Bronchial epithelial cell (primary cell): ENCODE results near the gene DDX11. TPM values are rescaled to one million over a fixed set of nuclear protein-coding genes. Genes with fewer than 3 reads are reported as not detected.
A peak's percentile ranks its signal among the peaks of the same experiment; 100 is the strongest.
"Not testable (repeated sequence)": the region's sequence is repeated elsewhere in the genome, so short reads cannot be mapped to it uniquely, and the experiment has no call there.

Experiments used
- DNase-seq: peaks from one replicate; pipeline ENCODE4 v3.0.0-alpha.2; 2010; ENCODE audit warnings: low read depth
- FAIRE-seq: peaks from 2 replicates; lab custom pipeline; 2011; peaks lifted over from hg19 to GRCh38; lab: Jason Lieb, UNC
- H3K27me3 ChIP-seq: 2 replicates; pipeline ENCODE4 v1.5.1; 2011; ENCODE audit warnings: low read length; ENCODE audit not compliant: control insufficient read depth, insufficient read depth
- H3K36me3 ChIP-seq: 2 replicates; pipeline ENCODE4 v1.5.1; 2011; ENCODE audit warnings: low read length; ENCODE audit not compliant: control insufficient read depth, insufficient read depth
- H3K4me3 ChIP-seq: 2 replicates; pipeline ENCODE4 v1.5.1; 2011; ENCODE audit warnings: mild to moderate bottlenecking, low read depth, low read length, control low read depth
- total RNA-seq: library from RNA; depleted of rRNA; stranded (reverse); fragments of >200 nt; gene quantifications from 2 replicates; pipeline ENCODE4 v1.2.1, GENCODE V29; 2014
- TF ChIP-seq, protein P1 (sequence below): IDR thresholded peaks from 2 replicates; pipeline ENCODE4 v1.5.1; 2011; ENCODE audit warnings: mild to moderate bottlenecking, moderate library complexity, low read length, control low read depth, inconsistent platforms; ENCODE audit not compliant: insufficient read depth, severe bottlenecking

Gene DDX11
- total RNA-seq, 1 donor from 2014 or later, result 17.1 TPM

DNA sequence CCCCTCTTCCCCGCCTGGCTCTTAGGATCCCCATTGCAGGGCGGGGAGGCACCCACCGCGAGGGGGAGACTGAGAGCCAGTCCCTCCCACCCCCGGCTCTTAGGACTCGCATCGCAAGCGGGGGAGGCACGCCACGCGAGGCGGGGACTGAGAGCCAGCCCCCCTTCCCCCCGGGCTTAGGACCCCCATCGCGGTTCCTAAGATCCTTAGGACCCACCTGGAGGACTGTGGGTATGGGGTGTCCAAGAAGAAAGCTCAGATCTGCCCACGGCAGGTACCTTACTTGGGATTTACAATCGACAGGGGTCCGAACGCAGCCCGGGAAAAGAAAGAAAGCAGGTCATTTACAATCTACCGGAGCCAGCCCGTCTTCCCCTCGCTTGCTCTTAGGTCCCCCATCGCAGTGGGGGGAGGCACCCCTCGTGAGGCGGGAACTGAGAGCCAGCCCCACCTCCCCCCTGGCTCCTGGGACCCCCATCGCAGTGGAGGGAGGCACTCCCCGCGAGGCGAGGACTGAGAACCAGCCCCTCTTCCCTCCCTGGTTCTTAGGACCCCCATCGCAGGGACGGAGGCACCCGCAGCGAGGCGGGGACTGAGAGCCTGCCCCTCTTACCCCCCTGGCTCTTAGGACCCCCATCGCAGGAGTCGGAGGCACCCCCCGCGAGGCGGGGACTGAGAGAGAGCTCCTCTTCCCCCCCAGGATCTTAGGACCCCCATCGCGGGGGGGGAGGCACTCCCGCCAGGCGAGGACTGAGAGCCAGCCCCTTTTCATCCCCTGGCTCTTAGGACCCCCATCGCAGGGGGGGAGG, 43.7 kb downstream of the DDX11 start:
- FAIRE-seq, result no peak
- peak; percentile 31 for DNase-seq
- H3K27me3 ChIP-seq, result peaks cover 17% of the 10 kb centered on the region
- H3K4me3 ChIP-seq, result peak overlapping the region; percentile 35
- H3K36me3 ChIP-seq, result no peaks in the 10 kb centered on the region
- TF ChIP-seq, protein P1, sequence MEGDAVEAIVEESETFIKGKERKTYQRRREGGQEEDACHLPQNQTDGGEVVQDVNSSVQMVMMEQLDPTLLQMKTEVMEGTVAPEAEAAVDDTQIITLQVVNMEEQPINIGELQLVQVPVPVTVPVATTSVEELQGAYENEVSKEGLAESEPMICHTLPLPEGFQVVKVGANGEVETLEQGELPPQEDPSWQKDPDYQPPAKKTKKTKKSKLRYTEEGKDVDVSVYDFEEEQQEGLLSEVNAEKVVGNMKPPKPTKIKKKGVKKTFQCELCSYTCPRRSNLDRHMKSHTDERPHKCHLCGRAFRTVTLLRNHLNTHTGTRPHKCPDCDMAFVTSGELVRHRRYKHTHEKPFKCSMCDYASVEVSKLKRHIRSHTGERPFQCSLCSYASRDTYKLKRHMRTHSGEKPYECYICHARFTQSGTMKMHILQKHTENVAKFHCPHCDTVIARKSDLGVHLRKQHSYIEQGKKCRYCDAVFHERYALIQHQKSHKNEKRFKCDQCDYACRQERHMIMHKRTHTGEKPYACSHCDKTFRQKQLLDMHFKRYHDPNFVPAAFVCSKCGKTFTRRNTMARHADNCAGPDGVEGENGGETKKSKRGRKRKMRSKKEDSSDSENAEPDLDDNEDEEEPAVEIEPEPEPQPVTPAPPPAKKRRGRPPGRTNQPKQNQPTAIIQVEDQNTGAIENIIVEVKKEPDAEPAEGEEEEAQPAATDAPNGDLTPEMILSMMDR, result peak; percentile 82

DNA sequence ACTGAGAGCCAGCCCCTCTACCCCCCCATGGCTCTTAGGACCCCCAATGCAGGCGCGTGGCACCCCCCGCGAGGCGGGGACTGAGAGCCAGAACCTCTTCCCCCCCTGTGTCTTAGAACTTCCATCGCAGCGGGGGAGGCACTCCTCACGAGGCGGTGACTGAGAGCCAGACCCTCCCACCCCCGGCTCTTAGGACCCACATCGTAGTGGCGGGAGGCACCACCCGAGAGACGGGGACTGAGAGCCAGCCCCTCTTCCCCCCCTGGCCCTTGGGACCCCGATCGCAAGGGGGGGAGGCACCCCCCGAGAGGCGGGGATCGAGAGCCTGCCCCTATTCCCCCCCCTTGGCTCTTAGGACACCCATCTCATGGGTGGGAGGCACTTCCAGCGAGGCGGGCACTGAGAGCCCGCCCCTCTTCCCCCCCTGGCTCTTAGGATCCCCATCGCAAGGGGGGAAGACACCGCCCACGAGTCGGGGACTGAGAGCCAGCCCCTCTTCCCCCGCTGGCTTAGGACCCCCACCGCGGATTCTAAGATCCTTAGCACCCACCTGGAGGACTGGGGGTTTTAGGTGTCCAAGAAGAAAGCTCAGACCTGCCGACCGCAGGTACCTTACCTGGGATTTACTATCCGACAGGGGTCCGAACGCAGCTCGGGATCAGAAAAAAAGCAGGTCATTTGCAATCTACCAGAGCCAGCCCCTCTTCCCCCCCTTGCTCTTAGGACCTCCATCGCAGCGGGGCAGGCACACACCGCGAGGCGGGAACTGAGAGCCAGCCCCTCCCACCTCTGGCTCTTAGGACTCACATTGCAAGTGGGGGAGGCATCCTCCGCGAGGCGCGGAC, 44.9 kb downstream of the DDX11 start:
- Histone ChIP-seq H3K27me3 (peaks cover 17% of the 10 kb centered on the region), H3K36me3 (no peaks in the 10 kb centered on the region), H3K4me3 (no peak overlapping the region)
- DNase-seq (no peak), FAIRE-seq (no peak)
- TF ChIP-seq, protein P1, result no peak

DNA sequence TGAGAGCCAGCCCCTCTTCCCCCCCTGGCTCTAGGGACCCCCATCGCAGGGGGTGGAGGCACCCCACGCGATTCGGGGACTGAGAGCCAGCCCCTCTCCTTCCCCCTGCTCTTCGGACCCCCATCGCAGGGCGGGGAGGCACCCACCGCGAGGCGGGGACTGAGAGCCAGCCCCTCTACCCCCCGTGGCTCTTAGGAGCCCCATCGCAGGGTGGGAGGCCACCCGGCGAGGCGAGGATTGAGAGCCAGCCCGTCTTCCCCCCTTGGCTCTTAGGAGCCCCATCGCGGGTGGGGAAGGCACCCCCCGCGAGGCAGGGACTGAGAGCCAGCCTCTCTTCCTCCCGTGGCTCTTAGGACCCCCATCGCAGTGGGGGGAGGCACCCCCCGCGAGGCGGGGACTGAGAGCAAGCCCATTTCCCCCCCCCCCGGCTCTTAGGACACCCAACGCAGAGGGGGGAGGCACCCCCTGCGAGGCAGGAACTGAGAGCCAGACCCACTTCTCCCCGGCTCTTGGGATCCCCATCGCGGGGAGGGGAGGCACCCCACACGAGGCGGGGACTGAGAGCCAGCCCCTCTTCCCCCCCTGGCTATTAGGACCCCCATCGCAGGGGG, 45.6 kb downstream of the DDX11 start:
- DNase-seq (no peak), FAIRE-seq (no peak)
- H3K36me3 ChIP-seq, result no peaks in the 10 kb centered on the region
- no peak overlapping the region for H3K4me3 ChIP-seq
- TF ChIP-seq, protein P1, result no peak
- peaks cover 17% of the 10 kb centered on the region for H3K27me3 ChIP-seq

DNA sequence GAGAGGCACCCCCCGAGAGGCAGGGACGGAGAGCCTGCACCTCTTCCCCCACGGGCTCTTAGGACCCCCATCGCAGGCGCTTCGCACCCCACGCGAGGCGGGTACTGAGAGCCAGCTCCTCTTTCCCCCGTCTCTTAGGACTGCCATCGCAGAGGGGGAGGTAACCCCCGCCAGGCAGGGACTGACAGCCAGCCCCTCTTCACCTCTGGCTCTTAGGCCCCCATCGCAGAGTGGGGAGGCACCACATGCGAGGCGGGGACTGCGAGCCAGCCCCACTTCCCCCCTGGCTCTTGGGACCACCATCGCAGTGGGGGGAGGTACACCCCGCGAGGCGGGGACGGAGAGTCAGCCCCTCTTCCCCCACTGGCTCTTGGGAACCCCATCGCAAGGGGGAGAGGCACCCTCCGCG, 46.1 kb downstream of the DDX11 start:
- no peak for FAIRE-seq
- no peak overlapping the region for H3K4me3 ChIP-seq
- no peak for DNase-seq
- no peaks in the 10 kb centered on the region for H3K36me3 ChIP-seq
- TF ChIP-seq, protein P1, result no peak
- peaks cover 17% of the 10 kb centered on the region for H3K27me3 ChIP-seq

DNA sequence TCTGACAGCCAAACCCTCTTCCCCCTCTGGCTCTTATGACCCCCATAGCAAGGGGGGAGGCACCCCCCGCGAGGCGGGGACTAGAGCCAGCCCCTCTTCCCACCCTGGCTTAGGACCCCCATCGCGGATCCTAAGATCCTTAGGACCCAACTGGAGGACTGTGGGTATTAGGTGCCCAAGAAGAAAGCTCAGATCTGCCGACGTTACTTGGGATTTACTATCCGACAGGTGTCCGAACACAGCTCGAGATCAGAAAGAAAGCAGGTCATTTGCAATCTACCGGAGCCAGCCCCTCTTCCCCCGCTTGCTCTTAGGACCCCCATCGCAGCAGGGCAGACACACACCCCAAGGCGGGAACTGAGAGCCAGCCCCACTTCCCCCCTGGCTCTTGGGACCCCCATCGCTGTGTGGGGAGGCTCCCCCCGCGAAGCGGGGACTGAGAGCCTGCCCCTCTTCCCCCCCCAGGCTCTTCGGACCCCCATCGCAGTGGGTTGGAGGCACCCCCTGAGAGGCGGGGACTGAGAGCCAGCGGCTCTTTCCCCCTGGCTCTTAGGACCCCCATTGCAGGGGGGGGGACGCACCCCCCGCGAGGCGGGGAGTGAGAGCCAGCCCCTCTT, 46.8 kb downstream of the DDX11 start:
- Histone ChIP-seq H3K27me3 (peaks cover 17% of the 10 kb centered on the region), H3K36me3 (no peaks in the 10 kb centered on the region), H3K4me3 (no peak overlapping the region)
- FAIRE-seq (no peak), DNase-seq (no peak)
- TF ChIP-seq, protein P1, result no peak

DNA sequence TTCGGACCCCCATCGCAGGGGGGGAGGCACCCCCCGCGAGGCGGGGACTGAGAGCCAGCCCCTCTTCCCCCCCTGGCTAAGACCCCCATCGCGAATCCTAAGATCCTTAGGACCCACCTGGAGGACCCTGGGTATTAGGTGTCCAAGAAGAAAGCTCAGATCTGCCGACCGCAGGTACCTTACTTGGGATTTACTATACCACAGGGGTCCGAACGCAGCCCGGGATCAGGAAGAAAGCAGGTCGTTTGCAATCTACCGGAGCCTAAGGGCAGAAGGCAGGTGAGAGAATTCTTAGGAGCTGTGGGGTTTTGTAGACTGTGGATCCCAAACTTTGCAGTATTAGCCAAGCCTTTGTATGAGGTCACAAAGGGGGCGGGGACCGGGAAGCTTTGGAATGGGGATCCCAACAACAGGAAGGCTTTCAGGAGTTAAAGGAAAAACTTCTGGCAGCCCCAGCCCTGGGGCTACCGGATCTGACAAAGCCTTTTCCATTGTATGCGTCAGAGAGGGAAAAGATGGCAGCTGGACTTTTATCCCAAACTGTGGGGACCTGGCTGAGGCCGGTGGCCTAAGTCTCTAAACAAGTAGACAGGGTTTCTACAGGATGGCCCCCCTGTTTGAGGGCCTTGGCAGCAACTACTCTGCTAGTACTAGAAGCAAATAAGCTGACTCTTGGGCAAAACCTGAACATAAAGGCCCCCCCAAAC, 47.5 kb downstream of the DDX11 start:
- not testable (repeated sequence) for FAIRE-seq, H3K36me3 ChIP-seq, H3K4me3 ChIP-seq, DNase-seq
- H3K27me3 ChIP-seq, result peaks cover 17% of the 10 kb centered on the region
